Stimulated activated CD8-positive, alpha-beta memory T cell treated with anti-CD3 and anti-CD28 coated beads, Interleukin-7, amount 100 ng/mL, for 48 hours (primary cell): ENCODE data around the gene C6.

Source experiments
- DNase-seq, 2 donors: peaks; one replicate each; pipeline ENCODE4 v3.0.0-alpha.2; 2020; ENCODE audit warnings: low read depth in 1 of 2; ENCODE audit errors: extremely low read depth in 1 of 2

Gene C6

GRCh38 chr5:41127967-41128690 is 85.2 kb downstream of the C6 start:
- no peak for DNase-seq

GRCh38 chr5:41122459-41122858 is 90.9 kb downstream of the C6 start:
- no peak for DNase-seq

GRCh38 chr5:41120600-41120999 is 92.7 kb downstream of the C6 start:
- no peak for DNase-seq

DNA sequence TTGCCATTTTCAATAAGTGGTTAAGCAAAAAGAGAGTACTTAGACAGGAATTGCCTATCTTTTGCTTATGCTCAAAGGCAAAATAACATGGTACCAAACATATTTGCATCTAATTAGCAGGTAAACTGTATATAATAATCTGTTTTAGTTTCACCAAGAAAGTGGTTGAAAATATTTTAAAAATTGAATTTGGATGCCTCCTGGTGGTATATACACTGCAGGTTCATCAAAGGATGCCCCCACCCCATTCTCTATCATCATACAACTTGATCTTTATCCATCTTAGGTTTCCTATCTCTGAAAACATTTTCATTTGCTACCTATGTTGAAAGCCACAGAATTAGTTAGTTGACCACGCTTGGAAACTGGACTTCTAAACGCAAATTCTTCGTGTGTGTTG is 95.2 kb downstream of the C6 start:
- no peak for DNase-seq

- DNase-seq = no peak
Observed at GRCh38 chr5:41115281-41115680, 98.1 kb downstream of the C6 start.

GRCh38 chr5:41112486-41113455 is 100.6 kb downstream of the C6 start:
- no peak for DNase-seq

DNA sequence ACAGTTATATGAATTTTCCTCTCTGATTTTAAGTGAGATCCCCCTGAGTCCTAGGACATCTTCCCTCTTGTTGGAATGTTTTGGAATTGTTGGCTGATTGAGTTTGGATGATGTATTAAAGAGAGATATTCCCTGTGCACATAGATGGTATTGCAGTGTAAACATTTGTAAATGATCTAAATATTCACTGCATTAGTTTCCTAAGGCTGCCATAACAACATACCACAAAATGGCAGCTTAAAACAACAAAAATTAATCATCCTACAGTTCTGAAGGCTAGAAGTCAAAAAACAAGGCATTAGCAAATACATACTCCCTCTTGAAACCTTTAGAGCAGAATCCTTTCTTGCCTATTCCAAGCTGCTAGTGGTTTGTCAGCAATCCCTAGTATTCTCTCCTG is 104.1 kb downstream of the C6 start:
- DNase-seq = no peak

DNA sequence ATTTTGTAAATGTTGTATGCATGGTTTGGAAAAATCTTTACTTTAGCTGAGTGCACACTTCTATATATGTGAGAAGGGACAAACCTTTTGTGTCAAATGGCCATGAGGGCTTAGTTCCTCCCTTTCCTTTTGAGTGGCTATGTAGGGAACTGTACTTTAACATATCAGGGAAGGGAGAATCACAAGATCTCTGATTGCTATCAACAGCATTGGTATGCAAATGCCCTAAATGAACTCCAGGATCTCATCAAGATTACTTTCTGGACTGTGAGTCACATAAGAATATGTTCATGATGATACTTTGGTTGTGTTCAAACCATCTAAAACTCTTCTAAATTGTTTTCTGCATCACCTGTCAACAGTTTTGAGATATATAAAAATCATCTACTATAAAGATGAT is 111.0 kb downstream of the C6 start:
- no peak for DNase-seq

DNA sequence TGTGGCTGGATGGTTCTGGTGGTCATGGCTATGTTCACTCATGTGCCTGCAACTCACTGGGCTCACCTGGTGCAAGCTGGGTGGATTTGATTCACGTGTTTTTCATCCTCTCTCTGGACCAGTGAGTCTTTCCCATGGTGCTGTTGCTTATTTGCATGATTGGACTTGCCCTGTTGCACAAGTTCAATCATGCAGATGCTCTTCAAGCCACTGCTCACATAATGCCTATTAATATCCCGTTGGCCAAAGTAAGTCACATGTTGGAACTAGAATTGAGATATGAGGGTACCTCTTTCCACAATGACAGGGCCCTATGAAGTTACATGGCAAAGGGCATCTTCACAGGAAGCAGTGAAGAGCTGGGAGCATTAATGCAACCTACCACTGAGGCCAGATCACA is 115.7 kb downstream of the C6 start:
- no peak for DNase-seq

DNA sequence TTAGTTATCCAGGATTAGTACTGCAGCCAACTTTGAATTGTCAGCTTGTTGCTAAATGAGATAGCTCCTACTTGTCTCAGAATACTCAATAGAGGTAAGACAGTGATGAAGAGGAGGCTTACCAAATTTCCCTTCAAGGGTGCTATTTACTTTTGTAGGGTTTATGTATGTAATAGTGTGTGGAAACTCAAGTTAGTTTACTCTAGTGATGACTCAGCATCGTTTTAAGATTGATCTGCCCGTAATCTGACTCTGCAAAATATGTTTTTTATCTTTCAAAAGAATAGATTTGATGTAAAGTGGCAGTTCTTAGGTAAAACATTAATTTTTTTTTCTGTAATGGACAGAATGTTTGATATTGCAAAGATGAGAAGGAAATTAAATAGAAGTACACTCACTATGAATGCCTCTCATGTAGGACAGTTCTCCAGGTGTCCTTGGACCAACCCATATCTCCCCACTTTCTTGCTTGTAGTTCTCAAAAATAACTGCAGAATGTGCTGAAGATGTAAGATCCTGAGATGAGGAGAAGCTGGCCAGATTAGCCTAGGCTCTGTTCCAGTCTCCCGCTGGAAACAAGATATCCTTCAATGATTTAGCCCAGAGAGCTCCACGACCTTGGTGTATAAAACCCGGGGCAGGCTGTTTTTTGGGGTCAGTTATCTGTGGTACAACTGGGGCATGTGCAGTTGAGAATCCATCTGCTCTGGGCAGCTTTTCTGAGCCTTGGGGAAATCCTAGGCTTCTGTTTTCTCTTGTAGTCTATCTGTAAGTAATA is 117.8 kb downstream of the C6 start:
- no peak for DNase-seq

DNA sequence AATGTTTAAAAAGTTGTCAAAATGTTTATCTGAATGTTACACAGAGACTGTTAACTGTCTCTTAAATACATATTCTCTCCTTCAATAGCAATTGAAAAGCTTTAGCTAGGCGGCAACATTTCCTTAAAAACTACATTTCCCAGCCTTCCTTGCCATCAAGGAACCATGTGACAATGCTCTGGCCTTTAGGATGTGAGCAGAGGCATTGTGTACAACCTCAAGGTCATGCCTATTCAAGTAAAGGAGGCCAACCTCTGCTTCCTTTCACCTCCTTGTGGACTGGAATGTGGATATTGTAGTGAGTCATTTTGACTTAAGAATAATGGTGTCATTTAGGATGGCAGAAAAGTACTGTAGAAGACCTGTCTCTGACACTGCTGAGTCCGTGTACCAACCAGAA is 118.5 kb downstream of the C6 start:
- no peak for DNase-seq

- DNase-seq = no peak
Observed at GRCh38 chr5:41093803-41094202, 119.5 kb downstream of the C6 start.
